ENCODE results near the gene USP43.

- TF ChIP-seq POLR2A (IDR thresholded peaks at IDR 0.05; ENCODE audit: low read length) (no peak), GATA1 (IDR thresholded peaks at IDR 0.05; ENCODE audit: low read depth, low read length) (no peak)
Measured at GRCh38 chr17:9658593-9659211, 13.4 kb downstream of the USP43 start.

Measured in erythroblast (primary cell).